HepG2 (cell line): ENCODE results near the gene DIPK1C. TPM values are rescaled to one million over a fixed set of nuclear protein-coding genes. Genes with fewer than 3 reads are reported as not detected.

ENCODE experiments used
- ATAC-seq: fragments of 200-7000 bp; cut with Tn5 transposase; 3 replicates; pipeline ENCODE4 v1.9.1; 2020; ENCODE audit warnings: mild to moderate bottlenecking, moderate library complexity
- BruUV-seq: library from RNA; stranded (reverse); fragments of 400-500 nt; replicated peaks from 2 replicates; lab custom pipeline; 2021; lab: Mats Ljungman, UMichigan
- CTCF ChIA-PET: fragments of 300-600 bp; formaldehyde crosslinking; extraction: SDS; loops from one replicate; lab custom pipeline; 2021; ENCODE audit warnings: low total read pairs, inconsistent platforms, low intra/inter-chr PET ratio; lab: Yijun Ruan, JAX
- POLR2A ChIA-PET: fragments of 350-600 bp; sonication (Branson Sonifier 250); formaldehyde crosslinking; loops from one replicate; lab custom pipeline; 2020; ENCODE audit warnings: antibody characterized with exemption, inconsistent platforms; lab: Yijun Ruan, JAX
- DNase-seq: peaks from one replicate; pipeline ENCODE4 v3.0.0-alpha.2; 2015; ENCODE audit warnings: low spot score
- FAIRE-seq: peaks from 3 replicates; lab custom pipeline; 2011; peaks lifted over from hg19 to GRCh38; lab: Jason Lieb, UNC
- H2AFZ ChIP-seq: one replicate; pipeline ENCODE4 v1.6.1; 2011; ENCODE audit warnings: low read length, inconsistent platforms
- H3K27ac ChIP-seq: fragments of 300-600 bp; 3 replicates; pipeline ENCODE4 v1.8.0; 2011; ENCODE audit warnings: mixed run types, mild to moderate bottlenecking, mixed read lengths, low read length, inconsistent platforms; ENCODE audit not compliant: insufficient read depth; ENCODE audit errors: extremely low read length
- H3K27me3 ChIP-seq, 2 experiments: fragments of 200-600 bp in 1 of 2; 2 replicates in 1 of 2; 3 replicates in 1 of 2; pipeline versions ENCODE4 v1.6.0 to v1.8.0; 2011; ENCODE audit warnings: low read length in 2 of 2, mild to moderate bottlenecking in 2 of 2, moderate library complexity in 2 of 2, inconsistent platforms in 1 of 2; ENCODE audit not compliant: insufficient read depth in 2 of 2, control insufficient read depth in 1 of 2
- H3K36me3 ChIP-seq, 2 experiments: fragments of 200-600 bp in 1 of 2; replicated peaks in 1 of 2; 2 replicates in 1 of 2; 3 replicates in 1 of 2; pipeline versions ENCODE4 v1.5.1 to v1.8.0; 2011; ENCODE audit warnings: low read length in 2 of 2, inconsistent platforms in 1 of 2; ENCODE audit not compliant: insufficient read depth in 2 of 2, control insufficient read depth in 1 of 2
- H3K4me1 ChIP-seq: 2 replicates; pipeline ENCODE4 v1.5.1; 2012; ENCODE audit warnings: low read length, inconsistent platforms; ENCODE audit not compliant: insufficient read depth
- H3K4me2 ChIP-seq: 2 replicates; pipeline ENCODE4 v1.6.0; 2011; ENCODE audit warnings: low read depth, low read length, inconsistent platforms
- H3K4me3 ChIP-seq, 3 experiments: fragments of 200-600 bp in 1 of 3; sonication (generic), shearing (Covaris generic) in 1 of 3; replicated peaks in 1 of 3; 2 replicates each; pipeline ENCODE4 v1.5.1; 2011 to 2016; ENCODE audit warnings: low read length in 3 of 3, inconsistent platforms in 2 of 3, low read depth in 2 of 3, mild to moderate bottlenecking in 2 of 3, control low read depth in 1 of 3, mixed read lengths in 1 of 3; ENCODE audit not compliant: insufficient read depth in 1 of 3
- H3K79me2 ChIP-seq: one replicate; pipeline ENCODE4 v1.6.1; 2011; ENCODE audit warnings: low read length, inconsistent platforms; ENCODE audit not compliant: insufficient read depth
- H3K9ac ChIP-seq: 2 replicates; pipeline ENCODE4 v1.6.0; 2011; ENCODE audit warnings: mild to moderate bottlenecking, low read depth, low read length, inconsistent platforms; ENCODE audit not compliant: insufficient read depth
- H3K9me3 ChIP-seq: 2 replicates; pipeline ENCODE4 v1.5.1; 2012; ENCODE audit warnings: mild to moderate bottlenecking, low read length
- H4K20me1 ChIP-seq: 2 replicates; pipeline ENCODE4 v1.6.0; 2011; ENCODE audit warnings: inconsistent platforms, mild to moderate bottlenecking, low read length, moderate library complexity; ENCODE audit not compliant: insufficient read depth
- ARID5B ChIP-seq: IDR thresholded peaks from 2 replicates; pipeline ENCODE4 v1.4.0; 2020; ENCODE audit warnings: mild to moderate bottlenecking, missing genetic modification reagents
- CAMTA2 ChIP-seq: sonication (generic); formaldehyde crosslinking; IDR thresholded peaks from 2 replicates; pipeline ENCODE4 v1.4.0; 2020; ENCODE audit warnings: mild to moderate bottlenecking, missing genetic modification reagents, borderline replicate concordance
- KMT2A ChIP-seq: sonication (generic); formaldehyde crosslinking; IDR thresholded peaks from 2 replicates; pipeline ENCODE4 v1.4.0; 2020; ENCODE audit warnings: missing genetic modification reagents
- ZNF124 ChIP-seq: sonication (generic); formaldehyde crosslinking; IDR thresholded peaks from 2 replicates; pipeline ENCODE4 v1.4.0; 2020; ENCODE audit warnings: missing genetic modification reagents
- ZNF557 ChIP-seq: sonication (generic); formaldehyde crosslinking; IDR thresholded peaks from 2 replicates; pipeline ENCODE4 v1.4.0; 2020; ENCODE audit warnings: missing genetic modification reagents
- WGBS: methylation state at CpG from one replicate; pipeline ENCODE4 v1.1.6; 2017; ENCODE audit warnings: low lambda C conversion rate; 5-methylcytosine and 5-hydroxymethylcytosine counted together
- in situ Hi-C: cut with HindIII; loops from 2 replicates; pipeline ENCODE4 v1.10.0; 2017; ENCODE audit warnings: low pct_unique_long_range_greater_than_20kb; ENCODE audit not compliant: extremely low pct_ligation_motif_present
- intact Hi-C: fragments of 100-400 bp; cut with micrococcal nuclease; formaldehyde crosslinking; loops from one replicate; pipeline ENCODE4 v1.10.0; 2022; ENCODE audit not compliant: unreplicated experiment
- polyA plus RNA-seq, 8 experiments: library from polyadenylated mRNA; depleted of rRNA in 3 of 8; stranded (reverse) in 7 of 8; unstranded in 1 of 8; fragments of >200 nt; fragmentation: Illumina TruSeq in 4 of 8; extraction: Trizol in 4 of 8; gene quantifications; 2 replicates each; pipeline versions ENCODE4 v1.2.1 to v1.2.3, GENCODE V29; 2011 to 2016; ENCODE audit warnings: low read depth in 4 of 8, missing spikeins in 1 of 8, mixed read lengths in 1 of 8; ENCODE audit not compliant: insufficient read depth in 1 of 8
- total RNA-seq, 5 experiments: library from RNA; depleted of rRNA; stranded (reverse); fragments of >200 nt; fragmentation: Illumina TruSeq; extraction: Trizol; gene quantifications; 2 replicates each; pipeline ENCODE4 v1.2.3, GENCODE V29; 2016; ENCODE audit warnings: low read depth in 1 of 5

The DIPK1C gene
- total and polyA plus RNA-seq, 2 of the 13 experiments (the other 11 are each of a cell fraction or from before 2014, with no cell fraction given): 1.8 TPM; not detected in 1

- intact Hi-C loops (no loop called here), in situ Hi-C loops (no loop called here)
- DNase-seq: no peak
- FAIRE-seq: no peak
- Histone ChIP-seq H3K9ac (no peak overlapping the region), H3K79me2 (no peaks in the 10 kb centered on the region), H3K4me1 (no peaks in the 10 kb centered on the region), H3K27ac (no peak overlapping the region), H2AFZ (no peak overlapping the region), H3K4me3 (no peak overlapping the region), H4K20me1 (no peaks in the 10 kb centered on the region), H3K36me3 (no peaks in the 10 kb centered on the region), H3K9me3 (no peaks in the 10 kb centered on the region), H3K4me2 (no peak overlapping the region)
- no peak for ATAC-seq
- no TSS peak for BruUV-seq
- TF ChIP-seq KMT2A (CRISPR knock-in tag) (no peak), ZNF124 (CRISPR knock-in tag) (no peak), ZNF557 (CRISPR knock-in tag) (no peak), ARID5B (no peak), CAMTA2 (CRISPR knock-in tag) (no peak)
- TF ChIP-seq, all 625 proteins: peak for 0
- POLR2A ChIA-PET: no interaction called here
- H3K27me3 ChIP-seq: peaks cover 3 to 24% of the 10 kb centered on the region in 2 experiments
- 75% methylated on average over 20 of the region's 20 CpGs for WGBS
- CTCF ChIA-PET: no interaction called here
Observed at GRCh38 chr18:74389991-74390390, 67.1 kb downstream of the DIPK1C start.
